ENCODE results near the gene BARX2.

The BARX2 gene

DNA sequence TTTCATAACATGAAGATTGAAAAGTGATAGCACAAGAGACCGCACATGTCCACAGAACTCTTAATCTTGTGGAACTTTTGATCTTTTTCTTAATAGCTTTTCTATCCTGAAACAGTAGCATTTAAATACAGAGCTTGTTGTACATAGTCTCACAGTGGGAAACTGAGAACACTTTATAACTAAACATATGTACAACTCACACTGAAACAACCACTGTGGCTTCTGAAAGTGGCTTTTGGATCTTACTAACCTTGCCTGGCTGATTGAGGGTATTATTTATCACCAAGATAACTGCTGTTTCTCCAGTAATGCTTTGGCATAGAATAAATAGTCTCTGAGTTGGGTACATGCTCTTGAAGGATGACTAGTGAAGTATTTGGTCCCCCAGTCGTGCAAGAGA lies 10.2 kb downstream of the BARX2 start:
- TF ChIP-seq GATA3 (IDR thresholded peaks at IDR 0.05; ENCODE audit: low read depth, low read length) = no peak
- no peak for TF ChIP-seq GATA2 (IDR thresholded peaks at IDR 0.05; ENCODE audit: low read depth, low read length)

DNA sequence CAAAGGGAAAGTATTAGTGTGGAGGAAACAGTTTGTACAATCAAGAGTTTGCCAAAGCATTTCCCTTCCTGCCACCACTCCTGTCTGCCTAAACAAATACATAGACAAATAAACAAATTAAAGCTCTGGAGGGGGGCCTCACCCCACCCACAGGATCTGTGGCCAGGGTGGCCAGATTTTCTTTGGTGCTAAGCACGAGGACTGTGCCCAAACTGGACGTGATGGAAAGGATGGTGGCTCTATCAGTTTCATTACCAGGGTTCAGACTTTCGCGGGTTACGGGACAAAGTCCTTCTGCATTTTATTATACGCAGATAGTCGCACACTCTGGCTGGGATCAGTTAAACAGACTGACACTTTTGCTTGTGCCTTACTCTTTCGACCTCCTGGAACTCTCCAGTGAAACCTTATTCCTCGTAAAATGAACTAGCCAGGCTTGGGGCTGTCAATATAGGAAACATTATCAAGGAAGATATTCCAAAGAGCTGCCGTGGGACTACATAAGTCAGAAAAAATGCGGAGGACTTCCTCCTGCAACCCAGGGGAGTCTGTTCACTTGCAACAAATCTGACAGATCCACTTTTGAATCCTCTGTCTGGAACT lies 11.2 kb downstream of the BARX2 start:
- TF ChIP-seq GATA2 (IDR thresholded peaks at IDR 0.05; ENCODE audit: low read depth, low read length) (no peak), GATA3 (IDR thresholded peaks at IDR 0.05; ENCODE audit: low read depth, low read length) (no peak)

DNA sequence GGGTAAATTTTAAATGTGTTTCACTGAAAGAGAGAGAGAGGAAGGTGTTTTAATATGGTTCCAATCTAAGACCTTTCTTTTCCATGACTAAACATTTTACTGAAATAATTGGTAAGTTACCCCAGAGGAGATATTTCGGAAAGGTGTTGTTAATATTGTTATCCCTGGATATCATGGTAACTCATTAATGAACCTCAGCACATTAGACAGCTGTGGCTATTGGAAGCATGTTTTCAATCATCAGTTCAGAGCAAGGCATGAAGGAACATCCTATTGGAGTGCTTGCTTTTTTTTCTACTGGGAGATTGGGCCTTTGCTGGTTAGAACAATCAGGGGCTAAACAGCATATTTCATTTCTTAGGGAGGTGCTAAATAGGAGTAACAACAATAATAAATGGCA lies 11.8 kb downstream of the BARX2 start:
- TF ChIP-seq GATA3 (IDR thresholded peaks at IDR 0.05; ENCODE audit: low read depth, low read length) (no peak), GATA2 (IDR thresholded peaks at IDR 0.05; ENCODE audit: low read depth, low read length) (no peak)

DNA sequence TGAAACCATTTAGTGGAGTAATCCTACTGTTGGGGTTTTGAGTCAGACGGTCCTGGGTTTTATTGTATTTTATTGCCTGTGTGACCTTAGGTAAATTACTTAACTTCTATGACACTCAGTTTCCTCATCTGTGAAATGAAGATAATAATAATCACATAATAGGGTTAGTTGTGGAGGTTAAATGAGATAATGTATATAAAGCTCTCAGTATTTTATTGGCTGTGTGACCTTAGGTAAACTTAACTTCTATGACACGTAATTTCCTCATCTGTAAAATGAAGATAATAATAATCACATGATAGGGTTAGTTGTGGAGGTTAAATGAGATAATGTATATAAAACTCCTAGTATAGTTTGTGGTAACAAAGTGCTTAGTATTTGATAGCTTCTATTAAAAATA lies 13.2 kb downstream of the BARX2 start:
- TF ChIP-seq GATA3 (IDR thresholded peaks at IDR 0.05; ENCODE audit: low read depth, low read length) (no peak), GATA2 (IDR thresholded peaks at IDR 0.05; ENCODE audit: low read depth, low read length) (no peak)

DNA sequence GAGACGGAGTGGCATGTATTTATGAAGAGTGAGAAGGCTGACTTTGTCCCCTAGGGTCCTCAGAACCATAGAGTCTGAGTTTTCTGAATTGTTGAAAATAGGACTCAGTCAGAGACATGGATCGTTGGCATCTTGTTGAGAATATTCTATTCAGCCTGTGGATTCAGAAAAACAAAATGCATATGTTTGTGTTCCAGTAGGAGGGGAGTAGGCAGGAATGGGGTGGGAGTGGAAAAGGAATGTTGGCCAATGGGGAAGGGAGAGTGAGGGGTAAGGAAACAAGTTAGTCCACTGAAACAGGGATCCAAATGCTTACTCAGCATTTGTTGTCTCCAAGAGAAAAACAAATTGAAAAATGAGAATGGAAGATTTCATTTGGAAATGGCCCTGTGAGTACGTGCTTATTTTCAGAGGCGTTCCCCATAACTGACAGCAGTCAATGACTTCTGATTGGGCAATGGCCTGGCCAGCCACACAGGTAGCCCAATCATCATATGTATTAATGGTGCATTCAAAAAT lies 14.7 kb downstream of the BARX2 start:
- TF ChIP-seq GATA2 (IDR thresholded peaks at IDR 0.05; ENCODE audit: low read depth, low read length) (no peak), GATA3 (IDR thresholded peaks at IDR 0.05; ENCODE audit: low read depth, low read length) (no peak)

DNA sequence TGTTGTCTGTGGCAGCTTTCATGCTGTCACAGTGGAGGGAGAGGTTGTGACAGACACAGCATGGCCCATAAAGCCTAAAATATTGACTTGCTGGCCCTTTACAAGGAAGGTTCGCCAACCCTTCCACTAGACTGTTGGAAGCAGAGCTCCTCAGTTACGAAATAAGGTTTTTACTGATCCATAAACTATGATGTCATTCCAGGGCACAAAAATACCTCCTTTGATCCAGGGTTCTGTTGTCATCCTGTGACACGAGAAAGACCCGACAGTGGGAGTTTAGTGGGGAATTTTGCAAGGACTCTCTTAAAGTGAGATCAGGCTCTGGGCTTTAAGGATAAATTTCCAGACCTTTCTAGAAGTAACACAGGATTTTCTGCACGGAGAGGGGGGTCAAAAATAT lies 15.7 kb downstream of the BARX2 start:
- TF ChIP-seq GATA2 (IDR thresholded peaks at IDR 0.05; ENCODE audit: low read depth, low read length) (no peak), GATA3 (IDR thresholded peaks at IDR 0.05; ENCODE audit: low read depth, low read length) (no peak)

DNA sequence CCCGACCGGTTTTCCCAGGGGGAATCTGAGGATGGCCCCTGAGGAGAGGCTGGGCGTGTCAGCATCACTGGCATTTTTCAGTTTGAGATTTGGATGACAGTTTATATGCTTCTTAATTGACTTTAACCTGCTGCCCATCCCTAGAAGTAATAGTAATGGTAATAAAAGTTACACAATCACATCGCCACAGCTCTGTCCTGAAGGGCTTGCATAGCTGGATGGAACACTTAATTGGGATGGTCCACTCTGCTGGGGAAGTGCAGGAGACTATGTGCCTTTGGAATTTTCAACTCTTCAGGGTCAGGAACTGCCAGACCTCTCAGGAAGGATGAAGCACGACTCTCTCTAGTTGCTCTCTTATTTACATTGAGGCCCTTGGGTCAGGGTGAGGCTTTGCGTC lies 16.2 kb downstream of the BARX2 start:
- TF ChIP-seq GATA2 (IDR thresholded peaks at IDR 0.05; ENCODE audit: low read depth, low read length) (no peak), GATA3 (IDR thresholded peaks at IDR 0.05; ENCODE audit: low read depth, low read length) (no peak)

DNA sequence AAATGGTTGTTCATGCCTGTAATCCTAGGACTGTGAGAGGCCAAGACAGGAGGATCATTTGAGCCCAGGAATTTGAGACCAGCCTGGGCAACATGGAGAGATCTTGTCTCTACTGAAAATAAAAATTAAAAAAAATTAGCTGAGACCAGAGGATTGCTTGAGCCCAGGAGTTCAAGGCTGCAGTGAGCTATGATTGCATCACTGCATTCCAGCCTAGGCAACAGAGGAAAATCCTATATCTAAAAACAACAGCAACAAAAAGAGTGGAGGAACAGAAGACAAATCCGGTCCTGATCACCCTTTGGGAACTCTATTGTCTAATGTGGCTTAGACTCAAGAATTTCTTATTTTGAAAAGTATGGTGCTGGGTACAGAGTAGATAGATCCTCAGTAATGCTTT lies 17.3 kb downstream of the BARX2 start:
- no peak for TF ChIP-seq GATA2 (IDR thresholded peaks at IDR 0.05; ENCODE audit: low read depth, low read length)

DNA sequence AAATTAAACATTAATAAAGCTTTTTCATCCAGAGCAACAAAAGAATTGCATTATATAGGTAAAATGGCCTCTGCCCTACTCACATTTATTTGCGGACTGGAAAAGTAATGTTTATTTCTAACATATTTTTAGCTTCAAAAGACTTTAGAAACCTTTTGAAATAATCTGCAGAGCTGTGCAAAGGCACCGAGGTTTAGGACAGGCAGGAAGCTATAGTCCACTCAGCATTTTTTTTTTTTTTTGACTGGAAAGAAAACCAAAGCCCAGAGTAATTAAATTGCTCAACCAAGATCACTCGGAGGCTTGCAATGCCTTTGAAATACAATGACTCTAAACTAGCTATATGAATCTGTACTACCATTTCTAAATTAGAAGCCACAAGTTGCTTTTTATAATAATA lies 19.1 kb downstream of the BARX2 start:
- TF ChIP-seq GATA2 (IDR thresholded peaks at IDR 0.05; ENCODE audit: low read depth, low read length) (no peak), GATA3 (IDR thresholded peaks at IDR 0.05; ENCODE audit: low read depth, low read length) (no peak)

DNA sequence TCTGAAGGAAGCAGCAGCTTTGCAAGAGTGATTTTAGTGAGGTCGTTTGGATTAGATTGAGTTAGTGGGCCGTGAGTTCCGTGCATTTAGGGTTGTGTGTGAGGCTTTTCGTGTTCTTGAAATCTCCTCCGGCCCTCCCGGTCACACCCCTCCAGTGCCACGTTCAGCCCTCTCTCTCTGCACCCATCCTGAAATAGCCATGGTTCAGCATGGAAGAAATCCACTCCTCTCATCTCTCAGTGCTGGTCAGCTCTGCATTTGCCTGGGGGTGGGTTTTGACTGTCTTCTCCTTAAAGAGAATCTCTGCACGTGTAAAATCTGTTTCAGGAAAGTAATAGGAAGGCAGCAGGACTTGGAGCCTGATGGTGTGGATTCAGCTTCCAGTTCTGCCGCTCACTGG lies 19.8 kb downstream of the BARX2 start:
- TF ChIP-seq GATA3 (IDR thresholded peaks at IDR 0.05; ENCODE audit: low read depth, low read length) = no peak
- TF ChIP-seq GATA2 (IDR thresholded peaks at IDR 0.05; ENCODE audit: low read depth, low read length) = no peak

DNA sequence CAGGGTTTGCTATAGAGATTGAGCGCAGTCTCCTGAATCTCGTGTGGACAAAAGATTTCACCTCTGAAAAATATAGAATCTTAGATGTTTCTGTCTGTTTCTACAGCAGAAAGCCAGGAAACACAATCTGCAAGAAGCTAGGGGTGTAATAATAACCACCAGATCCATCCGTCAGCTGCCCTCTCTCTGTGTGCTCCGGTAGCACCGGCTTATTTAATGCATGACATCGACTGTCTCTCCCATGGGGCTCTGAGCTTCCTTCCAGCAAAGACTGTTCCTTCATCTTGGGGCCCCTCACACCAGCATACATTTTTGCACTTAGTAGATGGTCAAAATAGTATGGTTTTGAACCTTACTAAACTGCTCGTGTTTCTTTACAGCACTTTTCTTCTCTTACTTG lies 20.2 kb downstream of the BARX2 start:
- TF ChIP-seq GATA3 (IDR thresholded peaks at IDR 0.05; ENCODE audit: low read depth, low read length) (no peak), GATA2 (IDR thresholded peaks at IDR 0.05; ENCODE audit: low read depth, low read length) (no peak)

DNA sequence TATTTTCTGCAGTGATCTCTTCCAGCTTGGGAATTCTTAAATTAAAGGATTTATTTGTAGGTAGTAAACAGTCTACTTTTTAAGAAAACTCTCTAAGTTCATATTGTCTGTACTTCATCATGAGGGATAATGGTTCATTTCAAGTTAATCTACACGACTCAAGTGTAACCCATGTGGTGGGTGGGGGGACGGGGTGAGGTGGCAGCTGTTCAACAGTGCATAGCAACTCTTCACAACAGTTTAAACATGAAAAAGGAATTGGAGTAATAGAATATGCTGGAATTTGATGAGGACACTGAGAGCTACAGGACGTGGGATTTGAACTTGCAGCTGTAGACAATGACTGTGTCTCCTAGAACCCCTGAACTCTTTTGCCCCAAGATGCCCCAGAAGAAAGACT lies 20.8 kb downstream of the BARX2 start:
- TF ChIP-seq GATA2 (IDR thresholded peaks at IDR 0.05; ENCODE audit: low read depth, low read length) = no peak
- no peak for TF ChIP-seq GATA3 (IDR thresholded peaks at IDR 0.05; ENCODE audit: low read depth, low read length)

DNA sequence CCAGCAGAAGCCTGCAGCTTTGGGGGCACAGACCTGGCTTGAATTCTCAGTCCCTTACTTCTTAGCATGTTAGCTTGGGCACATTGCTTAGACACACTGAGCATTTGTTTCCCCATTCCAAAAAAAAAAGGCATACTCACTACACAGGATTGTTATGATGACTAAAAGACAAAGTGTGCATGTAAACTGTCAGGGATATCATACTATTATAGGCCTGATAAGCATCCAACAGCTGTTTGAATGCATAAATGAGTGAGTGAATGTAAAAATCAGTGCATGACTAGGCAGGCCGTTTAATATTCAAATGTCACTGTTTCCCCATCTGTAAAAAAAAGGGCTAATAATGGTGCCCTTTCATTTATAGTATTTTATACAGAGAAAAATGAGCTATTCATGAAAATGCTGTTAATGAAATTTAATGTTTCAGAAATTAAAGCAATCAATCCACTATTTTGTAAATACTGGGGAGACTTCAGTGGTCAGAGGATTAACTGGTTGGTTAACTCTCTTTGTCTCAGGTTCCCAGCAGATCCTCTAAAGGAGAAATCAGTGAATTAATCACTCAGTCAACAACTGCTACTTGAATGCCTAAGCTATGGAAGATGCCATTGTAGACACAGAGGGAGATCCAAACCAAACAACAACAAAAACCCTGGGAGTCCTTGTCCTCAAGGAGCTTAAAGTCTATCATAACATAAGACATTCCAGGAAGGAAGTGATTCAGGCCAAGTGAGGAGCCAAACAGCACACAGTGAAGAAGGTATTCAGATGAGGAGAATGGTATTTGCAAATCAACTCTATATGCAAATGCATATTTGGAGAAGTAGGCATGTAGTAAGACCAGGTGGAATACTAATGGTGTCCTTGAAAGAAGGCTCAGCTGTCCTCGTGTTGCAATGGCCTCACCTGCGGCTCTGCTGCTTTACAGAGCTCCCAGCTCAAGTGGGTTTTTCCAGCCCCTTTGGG lies 26.8 kb downstream of the BARX2 start:
- TF ChIP-seq GATA3 (IDR thresholded peaks at IDR 0.05; ENCODE audit: low read depth, low read length) = no peak
- TF ChIP-seq GATA2 (IDR thresholded peaks at IDR 0.05; ENCODE audit: low read depth, low read length) = no peak

DNA sequence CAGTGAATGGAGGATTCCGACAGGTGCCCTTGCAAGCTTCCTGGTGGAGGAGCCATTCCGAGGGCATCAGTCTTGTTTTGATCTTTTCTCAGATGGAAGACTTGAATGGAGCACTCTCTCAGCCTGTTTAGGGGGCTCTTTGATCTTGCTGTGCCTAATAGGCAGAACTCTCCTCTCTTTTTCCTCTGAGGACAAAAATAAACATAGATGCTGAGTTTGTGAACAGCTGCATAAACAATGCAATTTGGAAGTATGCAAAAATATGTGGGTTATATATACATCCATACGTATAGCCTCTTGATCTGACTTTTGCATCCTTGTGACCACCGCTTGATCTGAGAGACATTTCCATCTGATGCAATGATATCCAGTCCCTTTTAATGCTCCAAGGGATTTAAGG lies 29.1 kb downstream of the BARX2 start:
- TF ChIP-seq GATA2 (IDR thresholded peaks at IDR 0.05; ENCODE audit: low read depth, low read length) (no peak), GATA3 (IDR thresholded peaks at IDR 0.05; ENCODE audit: low read depth, low read length) (no peak)

DNA sequence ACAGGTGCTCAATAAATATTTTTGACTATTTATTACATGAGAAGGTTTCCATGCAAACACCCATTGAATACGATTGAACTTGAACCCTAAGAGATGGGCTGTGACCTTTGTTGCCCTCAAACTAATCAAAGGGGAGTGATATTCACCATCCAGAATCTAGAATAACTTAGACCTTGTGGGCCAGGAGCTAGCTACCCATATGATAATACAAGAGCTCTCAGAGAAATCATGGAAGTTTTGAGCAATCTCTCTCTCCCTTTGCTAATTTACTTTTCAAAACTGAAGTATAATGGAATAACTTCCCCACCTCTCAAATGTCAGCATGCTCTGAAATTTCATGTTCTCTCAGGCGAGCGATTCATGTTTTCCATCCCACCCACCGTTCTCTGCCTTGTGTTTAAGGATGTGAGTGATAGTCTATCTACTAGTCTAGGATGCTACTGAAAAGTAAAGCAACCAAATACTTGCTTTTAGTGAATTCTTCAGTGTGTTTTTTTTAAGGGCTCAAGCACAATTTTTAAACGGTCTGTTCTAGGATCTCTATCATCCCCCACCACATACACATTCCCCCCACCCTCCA lies 33.3 kb downstream of the BARX2 start:
- TF ChIP-seq GATA2 (IDR thresholded peaks at IDR 0.05; ENCODE audit: low read depth, low read length) (no peak), GATA3 (IDR thresholded peaks at IDR 0.05; ENCODE audit: low read depth, low read length) (no peak)

Measured in SH-SY5Y (cell line).